Nephron (organoid): ENCODE results near the gene TSPAN31.

Source experiments
- H3K27ac Mint-ChIP-seq, 3 experiments: 2 replicates each; pipeline ENCODE4 v1.8.0; 2020; ENCODE audit warnings: mixed read lengths in 3 of 3, mild to moderate bottlenecking in 2 of 3, moderate library complexity in 1 of 3
- H3K27me3 Mint-ChIP-seq: 2 replicates; pipeline ENCODE4 v1.8.0; 2021; ENCODE audit warnings: low read depth, mild to moderate bottlenecking, moderate library complexity, mixed read lengths
- H3K36me3 Mint-ChIP-seq: 2 replicates; pipeline ENCODE4 v1.8.0; 2020; ENCODE audit warnings: low read depth, mixed read lengths
- H3K4me1 Mint-ChIP-seq: 2 replicates; pipeline ENCODE4 v1.8.0; 2020; ENCODE audit warnings: mixed read lengths
- H3K4me3 Mint-ChIP-seq, 3 experiments: 2 replicates each; pipeline ENCODE4 v1.8.0; 2020; ENCODE audit warnings: mild to moderate bottlenecking in 3 of 3, mixed read lengths in 3 of 3, moderate library complexity in 2 of 3
- H3K9me3 Mint-ChIP-seq: 2 replicates; pipeline ENCODE4 v1.8.0; 2020; ENCODE audit warnings: mixed read lengths
- TF ChIP-seq, protein P1 (sequence below), 3 experiments: fragments of 200-600 bp; sonication (generic); IDR thresholded peaks; one replicate each; pipeline ENCODE4 v1.5.0; 2021; ENCODE audit warnings: antibody characterized with exemption in 3 of 3; ENCODE audit not compliant: unreplicated experiment in 3 of 3

Gene TSPAN31

DNA sequence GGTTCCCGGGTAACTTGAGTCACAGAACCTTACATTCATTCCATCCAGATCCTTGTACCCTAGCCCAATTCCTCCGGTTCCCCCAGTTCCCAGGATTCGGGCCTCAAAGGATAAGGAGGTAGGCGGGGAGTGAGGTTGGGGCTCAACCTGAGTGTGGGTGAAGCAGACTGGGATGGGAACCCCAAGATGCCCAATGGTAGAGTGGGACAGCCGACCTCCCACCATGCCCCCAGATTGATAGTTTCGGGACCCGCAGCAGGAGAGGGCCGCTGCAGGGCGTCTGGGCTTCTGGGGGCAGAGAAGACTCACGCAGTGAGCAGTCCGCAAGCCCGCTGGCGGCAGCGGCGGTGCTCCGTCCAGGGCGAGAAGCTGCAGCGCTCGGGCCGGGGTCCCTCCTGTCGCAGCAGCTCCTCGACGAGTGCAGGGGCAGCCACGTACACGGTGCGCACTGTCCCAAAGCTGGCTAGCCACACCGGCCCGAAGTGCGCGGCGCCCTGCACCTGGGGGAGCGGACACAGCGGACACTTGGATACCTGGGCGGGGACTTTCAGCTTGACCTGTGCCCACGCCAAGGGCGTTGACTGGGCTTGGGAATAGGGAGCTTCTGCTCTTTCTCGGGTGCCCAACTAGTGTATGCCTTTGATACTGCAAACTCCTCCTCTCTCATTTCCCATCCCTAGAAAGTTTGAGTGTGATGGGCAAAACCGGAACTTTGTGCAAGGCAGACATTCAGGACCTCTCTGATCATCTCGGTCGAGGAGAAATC, 21.0 kb downstream of the TSPAN31 start:
- peaks cover 21% of the 10 kb centered on the region for H3K36me3 Mint-ChIP-seq
- H3K4me3 Mint-ChIP-seq: peak overlapping the region; percentile 39 to 74 (median 61)
- H3K27ac Mint-ChIP-seq: no peak overlapping the region
- H3K9me3 Mint-ChIP-seq: no peaks in the 10 kb centered on the region
- peaks cover 87% of the 10 kb centered on the region for H3K27me3 Mint-ChIP-seq
- TF ChIP-seq, protein P1, sequence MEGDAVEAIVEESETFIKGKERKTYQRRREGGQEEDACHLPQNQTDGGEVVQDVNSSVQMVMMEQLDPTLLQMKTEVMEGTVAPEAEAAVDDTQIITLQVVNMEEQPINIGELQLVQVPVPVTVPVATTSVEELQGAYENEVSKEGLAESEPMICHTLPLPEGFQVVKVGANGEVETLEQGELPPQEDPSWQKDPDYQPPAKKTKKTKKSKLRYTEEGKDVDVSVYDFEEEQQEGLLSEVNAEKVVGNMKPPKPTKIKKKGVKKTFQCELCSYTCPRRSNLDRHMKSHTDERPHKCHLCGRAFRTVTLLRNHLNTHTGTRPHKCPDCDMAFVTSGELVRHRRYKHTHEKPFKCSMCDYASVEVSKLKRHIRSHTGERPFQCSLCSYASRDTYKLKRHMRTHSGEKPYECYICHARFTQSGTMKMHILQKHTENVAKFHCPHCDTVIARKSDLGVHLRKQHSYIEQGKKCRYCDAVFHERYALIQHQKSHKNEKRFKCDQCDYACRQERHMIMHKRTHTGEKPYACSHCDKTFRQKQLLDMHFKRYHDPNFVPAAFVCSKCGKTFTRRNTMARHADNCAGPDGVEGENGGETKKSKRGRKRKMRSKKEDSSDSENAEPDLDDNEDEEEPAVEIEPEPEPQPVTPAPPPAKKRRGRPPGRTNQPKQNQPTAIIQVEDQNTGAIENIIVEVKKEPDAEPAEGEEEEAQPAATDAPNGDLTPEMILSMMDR (IDR thresholded peaks at IDR 0.05; ENCODE audit: unreplicated experiment in 3 of 3): no peak
- peaks cover 19% of the 10 kb centered on the region for H3K4me1 Mint-ChIP-seq

DNA sequence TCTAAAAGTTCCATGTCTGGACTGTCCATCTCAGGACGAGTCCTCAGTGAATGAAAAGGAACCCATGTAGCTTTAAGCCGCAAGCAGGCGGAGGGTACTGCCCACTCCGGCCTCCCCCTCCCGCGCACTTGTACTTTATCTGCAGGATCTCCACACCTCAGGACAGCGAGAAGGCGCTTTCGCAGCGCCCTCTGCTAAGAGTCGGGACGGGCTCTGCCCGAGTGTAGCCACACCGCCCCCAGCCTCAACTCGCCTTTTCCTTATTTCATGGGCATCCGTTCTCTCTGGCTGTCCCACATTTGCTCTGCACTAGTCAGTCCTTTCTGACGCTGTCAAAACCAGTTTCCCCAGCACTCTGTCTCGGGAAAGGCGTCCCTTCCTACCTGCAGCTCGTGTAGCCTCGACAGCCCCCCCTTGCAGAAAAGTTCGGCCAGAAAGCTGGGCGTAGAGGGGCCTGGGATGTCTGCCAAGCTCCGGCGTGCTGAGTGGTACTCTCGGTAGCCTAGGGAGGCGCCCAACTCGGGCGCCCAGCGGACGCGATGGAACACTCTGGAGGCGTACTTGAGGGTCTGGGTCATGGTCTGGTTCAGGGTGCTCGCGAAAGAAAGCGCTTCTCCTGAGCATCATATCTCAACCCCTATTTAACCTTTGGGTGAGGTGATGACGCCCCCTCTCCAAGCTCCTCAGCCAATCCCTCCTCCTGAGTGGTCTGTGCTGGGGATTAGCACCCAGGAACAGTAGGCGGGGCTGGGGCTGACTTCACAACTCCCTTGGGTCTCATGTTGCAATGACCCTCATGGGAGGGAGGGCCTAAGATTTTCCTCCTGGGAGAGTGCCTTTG, 21.8 kb downstream of the TSPAN31 start, which contains the start of gene CYP27B1:
Gene CYP27B1 (minus strand): TSS at position 615 of the 841 bp plus-strand sequence. CDS start 37 bp downstream, at position 578.
- Mint-ChIP-seq H3K27ac (no peak within 1 kb of the TSS), H3K36me3 (peaks cover 21% of the 10 kb centered on the region), H3K27me3 (peaks cover 79% of the 10 kb centered on the region), H3K4me1 (peaks cover 23% of the 10 kb centered on the region), H3K4me3 (peak within 1 kb of the TSS; percentile 39 to 74 (median 51)), H3K9me3 (no peaks in the 10 kb centered on the region)
- TF ChIP-seq, protein P1 (IDR thresholded peaks at IDR 0.05; ENCODE audit: unreplicated experiment in 3 of 3): no peak

DNA sequence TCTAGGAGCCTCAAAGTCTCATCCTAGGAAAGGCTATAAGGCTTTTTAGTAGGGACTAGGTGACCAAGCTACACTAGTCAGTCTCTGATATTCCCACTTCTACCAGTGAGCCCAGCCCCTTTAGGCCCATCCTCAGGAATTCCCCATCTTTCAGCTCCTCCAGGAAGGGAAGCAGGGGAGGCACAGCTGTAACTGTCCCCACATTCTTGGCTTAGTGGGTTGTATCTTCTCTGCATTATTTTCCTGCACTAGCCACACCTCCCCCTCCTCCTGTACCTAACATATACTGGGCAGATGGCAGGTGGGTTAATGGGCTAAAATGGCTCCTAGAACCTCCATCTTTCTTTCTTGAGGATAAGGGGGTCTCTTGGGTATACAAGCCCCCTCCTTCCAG, 22.5 kb downstream of the TSPAN31 start:
- TF ChIP-seq, protein P1 (IDR thresholded peaks at IDR 0.05; ENCODE audit: unreplicated experiment in 3 of 3): no peak
- Mint-ChIP-seq H3K27ac (no peak overlapping the region), H3K27me3 (peaks cover 73% of the 10 kb centered on the region), H3K4me3 (peak overlapping the region in 1 of 3 experiments; percentile 74), H3K4me1 (peaks cover 26% of the 10 kb centered on the region), H3K36me3 (peaks cover 21% of the 10 kb centered on the region), H3K9me3 (no peaks in the 10 kb centered on the region)

DNA sequence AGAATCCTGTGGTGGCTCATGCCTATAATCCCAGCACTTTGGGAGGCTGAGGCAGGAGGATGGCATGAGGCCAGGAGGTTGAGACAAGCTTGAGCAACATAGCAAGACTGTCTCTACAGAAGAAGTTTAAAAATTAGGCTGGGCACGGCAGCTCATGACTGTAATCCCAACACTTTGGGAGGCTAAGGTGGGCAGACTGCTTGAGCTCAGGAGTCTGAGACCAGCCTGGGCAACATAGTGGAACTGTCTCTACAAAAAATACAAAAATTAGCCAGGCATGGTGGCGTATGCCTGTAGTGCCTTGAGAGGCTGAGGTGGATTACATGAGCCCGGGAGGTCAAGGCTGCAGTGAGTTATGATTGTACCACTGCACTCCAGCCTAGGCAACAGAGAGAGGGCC, 23.0 kb downstream of the TSPAN31 start:
- peaks cover 21% of the 10 kb centered on the region for H3K36me3 Mint-ChIP-seq
- H3K4me3 Mint-ChIP-seq: no peak overlapping the region
- H3K27ac Mint-ChIP-seq: no peak overlapping the region
- TF ChIP-seq, protein P1 (IDR thresholded peaks at IDR 0.05; ENCODE audit: unreplicated experiment in 3 of 3): no peak
- peaks cover 28% of the 10 kb centered on the region for H3K4me1 Mint-ChIP-seq
- H3K9me3 Mint-ChIP-seq: no peaks in the 10 kb centered on the region
- H3K27me3 Mint-ChIP-seq: peaks cover 67% of the 10 kb centered on the region

DNA sequence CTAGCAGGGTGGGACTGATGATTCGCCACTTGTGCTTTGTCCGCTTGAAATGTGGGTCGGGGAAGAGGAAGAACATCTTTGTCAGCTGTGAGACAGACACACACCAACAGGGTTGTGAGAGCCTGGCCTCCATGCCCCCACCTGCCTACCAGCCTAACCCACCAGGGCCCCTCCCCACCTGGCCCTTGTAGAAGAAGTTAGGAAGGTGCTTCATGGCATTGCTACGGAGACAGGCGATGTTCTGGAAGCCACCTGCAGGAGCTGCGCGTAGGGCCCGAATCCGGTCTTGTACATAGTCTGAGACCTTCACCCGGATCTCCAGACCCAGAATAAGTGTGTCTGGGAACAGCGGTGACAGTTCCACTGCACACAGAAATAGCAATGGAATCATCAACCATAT, 24.8 kb downstream of the TSPAN31 start:
- Mint-ChIP-seq H3K4me1 (peaks cover 35% of the 10 kb centered on the region), H3K36me3 (peaks cover 21% of the 10 kb centered on the region), H3K27me3 (peaks cover 50% of the 10 kb centered on the region), H3K9me3 (no peaks in the 10 kb centered on the region), H3K4me3 (peak overlapping the region; percentile 43 to 80 (median 53)), H3K27ac (no peak overlapping the region)
- TF ChIP-seq, protein P1 (IDR thresholded peaks at IDR 0.05; ENCODE audit: unreplicated experiment in 3 of 3): no peak
